Measurements from ENCODE around the gene TTN.

GRCh38 chr2:178776751-178777150 lies 30.5 kb downstream of the TTN start:
- TF ChIP-seq, protein P1, sequence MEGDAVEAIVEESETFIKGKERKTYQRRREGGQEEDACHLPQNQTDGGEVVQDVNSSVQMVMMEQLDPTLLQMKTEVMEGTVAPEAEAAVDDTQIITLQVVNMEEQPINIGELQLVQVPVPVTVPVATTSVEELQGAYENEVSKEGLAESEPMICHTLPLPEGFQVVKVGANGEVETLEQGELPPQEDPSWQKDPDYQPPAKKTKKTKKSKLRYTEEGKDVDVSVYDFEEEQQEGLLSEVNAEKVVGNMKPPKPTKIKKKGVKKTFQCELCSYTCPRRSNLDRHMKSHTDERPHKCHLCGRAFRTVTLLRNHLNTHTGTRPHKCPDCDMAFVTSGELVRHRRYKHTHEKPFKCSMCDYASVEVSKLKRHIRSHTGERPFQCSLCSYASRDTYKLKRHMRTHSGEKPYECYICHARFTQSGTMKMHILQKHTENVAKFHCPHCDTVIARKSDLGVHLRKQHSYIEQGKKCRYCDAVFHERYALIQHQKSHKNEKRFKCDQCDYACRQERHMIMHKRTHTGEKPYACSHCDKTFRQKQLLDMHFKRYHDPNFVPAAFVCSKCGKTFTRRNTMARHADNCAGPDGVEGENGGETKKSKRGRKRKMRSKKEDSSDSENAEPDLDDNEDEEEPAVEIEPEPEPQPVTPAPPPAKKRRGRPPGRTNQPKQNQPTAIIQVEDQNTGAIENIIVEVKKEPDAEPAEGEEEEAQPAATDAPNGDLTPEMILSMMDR (conservative IDR thresholded peaks at IDR 0.05 in 1 of 2, IDR thresholded peaks at IDR 0.05 in 1 of 2; ENCODE audit: low read depth in 1 of 2, low read length in 2 of 2): no peak
- no peak for TF ChIP-seq EZH2 (IDR thresholded peaks at IDR 0.05; ENCODE audit: low read length, missing control alignments)

Data from fibroblast of lung (primary cell).